Stimulated activated CD4-positive, alpha-beta T cell treated with anti-CD3 and anti-CD28 coated beads, Interleukin-4, amount 100 ng/mL, for 4 hours (primary cell): Measurements from ENCODE around the gene FBXL15.
A peak's percentile ranks its signal among the peaks of the same experiment; 100 is the strongest.

Source experiments
- DNase-seq, 2 experiments: peaks; one replicate each; pipeline ENCODE4 v3.0.0-alpha.2; 2020

Gene FBXL15

DNA sequence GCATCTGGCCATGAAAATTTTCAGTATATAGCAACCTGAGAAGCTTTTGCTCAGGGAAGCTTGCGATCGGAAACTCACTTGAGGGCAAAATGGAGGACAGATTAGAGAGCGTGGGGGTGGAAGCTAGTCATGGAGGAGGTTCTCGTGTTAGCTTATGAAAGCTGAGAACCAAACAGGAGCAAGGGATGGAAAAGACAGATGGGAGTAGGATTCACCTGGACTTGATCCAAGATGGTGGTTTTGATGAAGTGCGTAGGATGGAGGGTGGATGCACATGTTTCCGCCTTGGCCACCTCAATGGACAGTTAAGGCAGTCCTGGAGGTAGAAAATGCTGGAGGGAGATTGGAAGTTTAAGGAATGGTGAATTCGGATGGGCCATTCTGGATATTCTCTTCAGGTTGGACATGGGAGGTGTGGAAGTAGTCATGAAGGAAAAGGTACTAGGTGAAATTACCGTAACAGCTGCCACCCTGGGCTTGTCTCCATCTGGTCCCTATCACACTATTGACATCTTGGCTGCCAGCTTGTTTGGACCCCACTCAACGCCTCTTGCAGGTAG, 37.0 kb downstream of the FBXL15 start:
- DNase-seq: no peak

DNA sequence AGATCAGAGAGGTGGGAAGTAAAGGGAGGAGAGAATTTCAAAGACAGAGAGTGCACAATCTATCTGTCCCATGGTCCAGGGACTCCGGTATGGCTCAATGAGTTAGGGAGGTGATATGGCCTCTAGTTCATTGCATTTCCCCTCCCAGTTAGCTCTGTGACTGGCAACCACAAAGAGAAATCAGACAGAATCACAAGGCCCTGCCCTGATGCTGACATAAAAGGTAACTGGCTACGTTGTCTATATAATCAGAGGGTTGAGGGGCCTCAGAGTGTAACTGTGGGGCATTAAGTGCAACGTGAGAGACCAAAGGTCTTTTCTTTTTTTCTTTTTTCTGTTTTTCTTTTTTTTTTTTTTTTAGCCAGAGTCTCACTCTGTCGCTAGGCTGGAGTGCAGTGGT, 38.0 kb downstream of the FBXL15 start:
- DNase-seq: no peak

DNA sequence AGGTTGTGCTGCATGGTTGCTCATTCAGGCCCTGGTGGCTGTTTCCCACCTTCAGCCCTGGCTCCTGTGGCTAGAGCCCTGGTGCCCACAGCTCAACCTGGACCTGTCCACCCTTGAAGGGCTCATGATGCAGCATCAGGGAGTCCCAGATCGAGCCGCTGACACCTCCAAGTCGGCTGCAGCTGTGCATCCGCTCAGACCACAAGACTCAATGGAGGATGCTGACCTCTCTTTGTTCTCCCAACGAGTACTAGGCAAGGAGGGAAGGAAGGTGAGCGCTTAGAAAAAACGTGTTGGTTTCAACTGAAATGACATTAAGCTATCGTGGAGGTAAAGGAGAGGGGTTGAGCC, 40.2 kb downstream of the FBXL15 start:
- DNase-seq: no peak

DNA sequence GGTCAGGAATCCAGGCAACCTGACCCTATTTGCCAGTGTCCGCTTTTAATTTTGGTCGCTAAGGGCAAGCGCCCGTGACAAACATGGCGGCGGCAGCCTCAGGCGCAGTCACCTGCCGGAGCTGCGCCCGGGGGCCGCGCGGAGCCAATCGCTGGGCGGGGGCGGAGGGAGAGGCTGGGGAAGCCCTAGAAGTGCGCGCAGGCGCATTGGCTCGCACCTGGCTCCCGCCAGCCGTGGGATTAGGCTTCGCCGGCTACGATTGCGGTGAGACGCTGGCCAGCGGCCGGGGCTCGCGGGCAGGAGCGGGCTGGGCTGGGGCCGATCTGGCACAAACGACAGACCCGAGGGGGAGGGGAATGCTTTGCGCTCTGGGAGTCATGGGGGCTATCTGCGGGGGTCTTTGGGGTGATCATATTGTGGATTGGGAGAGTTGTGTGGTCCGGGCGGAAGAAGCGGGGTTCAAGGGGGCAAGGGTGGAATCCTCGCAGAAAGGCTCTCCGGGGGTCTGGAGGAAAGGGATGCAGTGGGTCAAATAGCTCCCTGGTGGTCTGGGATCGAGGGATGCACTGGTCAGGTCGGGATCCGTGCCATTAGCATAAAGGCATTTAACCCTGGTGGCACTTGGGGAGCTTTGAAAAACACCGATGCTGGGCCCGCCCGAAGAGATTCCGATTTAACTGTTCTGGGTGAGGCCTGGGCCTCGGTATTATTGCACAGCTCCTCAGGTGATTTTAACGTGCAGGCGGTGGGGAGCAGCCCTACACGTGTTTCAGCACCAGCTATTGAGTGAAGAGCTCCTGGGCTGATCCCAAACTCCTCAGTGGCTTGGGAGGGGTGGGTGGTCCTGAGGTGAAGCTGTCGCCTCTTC, 40.8 kb downstream of the FBXL15 start:
- DNase-seq: peak; percentile 92 to 96

DNA sequence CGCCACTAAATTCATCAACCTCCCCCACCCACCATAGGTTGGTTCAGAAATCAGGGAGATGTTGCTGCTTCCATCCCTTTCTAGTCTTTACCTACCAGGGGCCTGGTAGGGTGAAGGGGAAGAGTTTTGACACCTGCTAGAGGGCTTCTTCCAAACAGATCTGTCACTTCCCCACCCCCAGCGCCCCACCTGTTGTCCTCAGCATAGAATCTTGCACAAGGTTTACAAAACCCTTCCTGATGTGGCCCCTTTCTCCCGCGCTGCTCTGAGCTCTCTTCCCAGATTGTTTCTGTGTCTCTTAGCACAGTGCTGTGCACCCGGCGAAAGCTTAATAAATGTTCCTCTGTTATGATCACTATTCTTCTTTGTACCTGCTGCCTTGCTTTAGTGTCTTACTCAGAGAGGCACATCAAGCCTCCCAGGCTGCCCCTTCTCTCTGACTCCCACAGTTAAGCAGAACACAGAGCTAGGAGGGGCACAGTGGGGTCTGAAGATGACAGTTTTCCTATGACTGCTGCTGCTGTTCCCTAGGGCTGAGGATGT, 41.9 kb downstream of the FBXL15 start:
- no peak for DNase-seq

DNA sequence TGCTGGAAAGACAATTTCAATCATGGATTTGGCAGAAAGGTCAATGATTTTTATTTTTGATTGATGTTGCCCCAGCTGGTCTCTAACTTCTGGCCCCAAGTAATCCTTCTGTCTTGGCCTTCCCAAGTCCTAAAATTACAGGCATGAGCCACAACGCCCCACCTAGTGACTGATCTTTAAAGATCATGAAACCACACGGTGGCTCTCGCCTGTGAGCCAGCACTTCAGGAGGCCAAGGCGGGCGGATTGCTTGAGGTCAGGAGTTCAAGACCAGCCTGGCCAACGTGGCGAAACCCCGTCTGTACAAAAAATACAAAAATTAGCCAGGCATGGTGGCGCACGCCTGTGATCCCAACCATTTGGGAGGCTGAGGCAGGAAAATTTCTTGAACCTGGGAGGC, 43.3 kb downstream of the FBXL15 start:
- no peak for DNase-seq

DNA sequence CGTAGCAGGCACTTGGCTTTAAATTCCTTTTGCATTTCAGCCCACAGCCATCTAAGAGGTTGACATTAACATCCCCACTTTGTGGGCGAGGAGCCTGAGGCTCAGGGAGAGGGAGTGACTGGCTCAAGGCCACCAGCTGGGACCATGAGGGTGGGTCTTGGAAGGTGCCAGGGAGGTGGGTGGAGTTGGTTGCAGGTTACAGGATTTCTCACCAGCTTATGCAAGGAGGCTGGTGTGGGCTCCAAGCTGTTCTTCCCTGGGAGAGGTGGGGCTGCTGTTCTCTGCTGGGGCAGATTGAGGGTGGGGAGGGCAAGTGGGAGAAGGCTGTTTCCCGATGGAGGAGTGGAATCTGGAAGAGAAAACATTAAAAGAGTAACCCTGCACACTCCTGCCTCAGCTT, 44.8 kb downstream of the FBXL15 start:
- DNase-seq: no peak

DNA sequence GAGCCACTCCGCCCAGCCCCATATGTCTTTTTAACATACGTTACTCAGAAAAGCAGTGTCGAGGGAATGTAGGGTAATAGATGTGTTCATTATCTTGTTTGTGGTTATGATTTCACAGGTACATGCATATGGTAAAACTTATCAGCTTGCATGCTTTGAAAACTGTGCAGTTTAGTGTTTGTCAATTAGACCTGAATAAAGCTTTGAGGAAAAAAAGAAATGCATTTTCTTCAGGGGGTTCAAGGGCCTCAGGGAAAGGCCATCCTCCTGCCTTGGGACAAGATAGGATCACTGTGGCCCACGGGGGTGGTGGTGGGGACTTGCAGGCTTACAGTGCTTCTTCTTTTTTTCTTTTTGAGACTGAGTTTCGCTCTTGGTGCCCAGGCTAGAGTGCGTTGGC, 46.7 kb downstream of the FBXL15 start:
- no peak for DNase-seq

DNA sequence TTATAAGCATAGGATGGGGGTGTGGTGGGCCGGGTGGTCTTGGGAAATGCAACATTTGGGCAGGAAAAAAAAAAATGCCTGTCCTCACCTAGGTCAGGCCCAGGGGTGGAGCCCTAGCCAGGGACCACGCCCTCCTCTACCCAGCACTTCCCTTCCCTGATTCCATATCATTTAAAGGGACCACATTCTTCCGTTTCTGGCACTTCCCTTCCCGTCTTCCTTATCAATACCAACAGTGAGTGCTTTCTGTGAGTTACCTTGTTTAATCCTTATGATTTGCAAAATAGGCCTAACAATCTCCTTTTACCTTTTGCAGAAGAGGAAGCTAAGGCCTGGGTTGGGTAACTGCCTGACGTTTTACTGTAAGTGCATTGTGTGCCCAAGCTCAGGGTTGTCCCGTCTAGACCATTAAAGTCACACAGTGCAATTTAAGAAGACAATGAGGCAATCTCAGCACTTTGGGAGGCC, 47.4 kb downstream of the FBXL15 start:
- DNase-seq: no peak

DNA sequence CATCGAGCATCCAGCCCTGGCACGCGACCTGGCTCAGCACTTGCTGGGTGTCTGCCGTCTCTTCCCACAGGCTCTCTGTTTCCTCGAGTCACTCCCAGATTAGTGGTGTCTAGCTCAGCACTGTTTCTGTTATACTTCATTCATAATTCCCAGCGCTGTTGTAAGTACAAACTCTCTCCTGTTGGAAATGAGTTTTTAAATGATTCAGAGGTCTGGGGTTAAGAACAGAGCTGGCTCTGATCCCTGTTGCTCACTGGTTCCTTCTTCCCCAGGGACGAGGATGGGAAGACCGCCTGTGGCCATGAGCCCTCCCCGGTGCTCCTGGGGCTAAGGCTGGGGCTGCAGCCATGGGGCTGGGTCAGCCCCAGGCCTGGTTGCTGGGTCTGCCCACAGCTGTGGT, 48.0 kb downstream of the FBXL15 start:
- DNase-seq: no peak

DNA sequence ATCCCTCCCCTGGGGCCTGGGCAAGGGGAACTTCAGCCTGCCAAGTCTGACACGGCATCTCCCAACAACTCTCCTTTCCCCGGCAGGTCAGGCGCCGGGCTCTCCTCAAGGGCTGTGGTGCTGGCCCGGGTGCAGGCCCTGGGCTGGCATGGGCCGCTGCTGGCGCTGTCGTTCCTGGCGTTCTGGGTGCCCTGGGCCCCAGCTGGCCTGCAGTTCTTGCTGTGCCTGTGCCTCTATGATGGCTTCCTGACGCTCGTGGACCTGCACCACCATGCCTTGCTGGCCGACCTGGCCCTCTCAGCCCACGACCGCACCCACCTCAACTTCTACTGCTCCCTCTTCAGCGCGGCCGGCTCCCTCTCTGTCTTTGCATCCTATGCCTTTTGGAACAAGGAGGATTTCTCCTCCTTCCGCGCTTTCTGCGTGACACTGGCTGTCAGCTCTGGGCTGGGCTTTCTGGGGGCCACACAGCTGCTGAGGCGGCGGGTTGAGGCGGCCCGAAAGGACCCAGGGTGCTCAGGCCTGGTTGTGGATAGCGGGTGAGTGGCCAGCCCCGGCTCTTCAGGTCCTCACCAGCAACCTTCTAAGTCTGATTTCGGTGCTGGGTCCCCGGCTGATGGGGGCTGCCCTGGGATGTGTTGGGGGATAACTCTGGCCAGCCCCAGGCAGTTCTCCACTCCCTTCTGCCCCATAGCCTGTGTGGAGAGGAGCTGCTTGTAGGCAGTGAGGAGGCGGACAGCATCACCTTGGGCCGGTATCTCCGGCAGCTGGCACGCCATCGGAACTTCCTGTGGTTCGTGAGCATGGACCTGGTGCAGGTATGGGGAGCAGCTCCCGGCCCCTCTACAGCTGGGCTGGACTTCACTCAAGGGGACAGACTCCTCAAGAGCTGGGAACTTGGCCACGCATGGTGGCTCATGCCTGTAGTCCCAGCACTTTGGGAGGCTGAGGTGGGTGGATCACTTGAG, 50.2 kb downstream of the FBXL15 start:
- no peak for DNase-seq
